Stimulated activated CD8-positive, alpha-beta memory T cell treated with anti-CD3 and anti-CD28 coated beads, Interleukin-15, amount 100 ng/mL, for 1 hour (primary cell): ENCODE results near the gene JMJD6.
"Not testable (repeated sequence)": the region's sequence is repeated elsewhere in the genome, so short reads cannot be mapped to it uniquely, and the experiment has no call there.

Source experiments
- DNase-seq: peaks from one replicate; pipeline ENCODE4 v3.0.0-alpha.2; 2020; ENCODE audit warnings: low read depth

The JMJD6 gene

GRCh38 chr17:76726231-76726775, at the start of gene JMJD6:
Gene JMJD6, minus strand, starts transcription at chr17:76726606. Its CDS starts 131 bp downstream, at chr17:76726475.
- DNase-seq = peak; percentile 84

DNA sequence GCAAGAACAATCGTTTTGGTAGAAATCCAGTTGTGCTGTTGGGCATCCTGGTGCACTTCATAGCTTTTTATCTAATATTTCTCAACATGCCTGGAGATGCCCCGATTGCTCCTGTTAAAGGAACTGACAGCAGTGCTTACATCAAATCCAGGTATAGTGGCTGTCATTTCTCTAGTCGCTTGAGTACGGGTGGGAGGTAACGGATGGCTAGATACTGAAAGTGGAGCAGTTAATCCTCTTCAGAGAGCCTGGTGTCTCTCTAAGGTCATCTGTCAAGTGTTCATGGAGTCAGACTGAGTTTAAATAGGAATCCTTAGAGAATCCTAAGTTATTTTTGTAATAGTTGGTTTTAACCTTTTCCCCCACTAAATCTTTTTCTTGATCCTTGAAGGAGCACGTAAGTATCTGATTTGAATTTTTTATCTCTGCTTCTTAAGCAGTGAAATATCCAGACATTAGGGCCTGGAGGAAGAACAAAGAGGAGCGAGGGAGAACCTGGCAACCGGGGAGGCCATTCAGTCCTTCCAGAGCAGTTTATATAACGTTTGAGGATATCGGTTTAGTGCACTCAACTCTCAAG, 48.7 kb upstream of the JMJD6 start:
- DNase-seq = no peak

- DNase-seq = peak; percentile 35
These were observed 46.6 kb upstream of the JMJD6 start for GRCh38 chr17:76772842-76773525.

- no peak for DNase-seq
These were observed 32.2 kb upstream of the JMJD6 start for GRCh38 chr17:76758570-76758969.

DNA sequence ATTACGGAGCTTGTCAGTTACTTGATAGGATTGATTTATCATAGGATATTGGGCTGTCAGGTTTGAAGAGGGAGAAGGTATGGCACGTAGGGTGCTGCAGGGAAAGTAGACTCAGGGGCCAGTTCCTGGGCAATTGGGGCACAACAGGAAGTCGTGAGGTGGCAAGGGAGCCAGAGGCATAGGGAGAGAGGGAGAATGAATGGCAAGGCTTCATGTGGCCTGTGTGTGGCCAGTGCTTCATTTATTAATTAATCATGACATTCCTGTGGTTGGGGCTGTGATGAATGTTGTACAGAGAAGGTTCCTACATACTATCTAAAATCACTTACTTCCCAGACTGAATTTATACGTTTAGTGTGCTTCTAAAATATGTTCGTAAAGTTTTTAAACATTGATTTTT, 30.9 kb upstream of the JMJD6 start:
- no peak for DNase-seq

DNA sequence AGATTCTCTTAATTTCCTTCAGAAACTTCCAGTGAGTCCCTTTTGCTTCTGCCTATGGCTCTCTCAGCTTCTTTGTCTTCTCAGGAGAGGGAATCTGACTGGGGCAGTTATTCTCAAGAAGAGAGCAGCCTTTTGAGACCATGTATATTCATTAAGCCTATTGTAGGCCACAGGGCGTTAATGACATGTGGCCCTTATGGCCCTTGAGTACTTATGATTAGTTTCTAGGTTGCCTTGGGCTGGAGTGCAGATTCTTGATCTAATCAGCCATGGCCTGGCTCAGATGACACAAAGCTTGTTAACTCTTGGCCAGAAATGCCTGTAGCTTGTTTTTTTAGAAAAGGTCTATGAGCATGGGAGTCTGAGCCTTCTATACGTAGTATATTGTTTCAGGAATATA, 28.9 kb upstream of the JMJD6 start:
- no peak for DNase-seq

DNA sequence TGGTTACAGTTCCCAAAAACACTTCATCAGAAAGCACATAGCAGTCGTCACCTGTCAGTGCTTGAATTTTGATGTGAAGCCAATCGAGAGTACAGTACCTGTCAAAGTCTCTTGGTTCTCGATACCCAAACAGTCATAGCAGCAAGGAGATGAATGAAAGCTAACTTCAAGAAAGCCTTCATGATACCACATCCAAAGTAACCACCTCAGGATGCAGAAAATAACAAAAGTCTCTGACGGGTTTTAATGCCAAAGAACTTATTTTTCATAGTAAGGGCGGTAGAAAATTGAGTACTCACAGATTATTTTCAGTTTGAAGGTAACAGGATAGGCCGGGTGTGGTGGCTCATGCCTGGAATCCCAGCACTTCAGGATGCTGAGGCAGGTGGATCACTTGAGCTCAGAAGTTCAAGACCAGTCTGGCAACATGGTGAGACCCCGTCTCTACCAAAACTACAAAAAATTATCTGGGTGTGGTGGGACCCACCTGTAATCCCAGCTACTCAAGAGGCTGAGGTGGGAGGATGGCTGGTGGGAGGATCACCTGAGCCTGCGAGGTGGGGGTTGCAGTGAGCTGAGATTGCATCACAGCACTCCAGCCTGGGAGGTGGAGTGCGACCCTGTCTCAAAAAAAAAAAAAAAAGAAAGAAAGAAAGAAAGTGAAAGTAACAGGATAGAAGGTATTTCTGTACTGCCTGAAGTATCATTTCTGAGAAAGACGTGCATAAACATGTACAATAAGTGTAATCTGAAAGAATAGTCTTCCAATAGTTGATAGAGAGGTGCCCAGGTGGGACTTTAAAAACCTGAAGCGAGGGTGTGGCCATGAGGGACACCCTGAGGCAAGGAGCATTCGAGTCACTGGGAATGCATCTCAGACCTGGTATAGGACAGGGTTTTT, 26.9 kb upstream of the JMJD6 start:
- no peak for DNase-seq

DNA sequence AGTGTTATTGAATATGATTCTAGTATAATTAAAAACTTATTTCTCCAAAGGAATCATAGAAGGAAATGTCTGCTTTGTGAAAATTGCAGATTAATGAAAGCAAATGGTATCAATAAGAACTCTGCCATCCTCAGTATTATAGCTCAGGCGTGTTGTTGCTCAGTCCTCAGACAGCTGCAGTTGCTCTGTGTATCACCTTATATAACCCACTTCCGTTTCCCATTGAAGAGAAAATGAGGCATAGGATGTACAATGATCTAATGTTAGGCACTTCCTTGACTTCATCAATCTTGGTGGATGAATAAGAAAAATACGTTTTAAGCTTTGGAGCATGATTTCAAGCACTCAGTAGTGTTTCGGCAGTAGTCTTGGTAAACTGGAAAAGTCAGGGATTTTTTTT, 25.6 kb upstream of the JMJD6 start:
- no peak for DNase-seq

DNA sequence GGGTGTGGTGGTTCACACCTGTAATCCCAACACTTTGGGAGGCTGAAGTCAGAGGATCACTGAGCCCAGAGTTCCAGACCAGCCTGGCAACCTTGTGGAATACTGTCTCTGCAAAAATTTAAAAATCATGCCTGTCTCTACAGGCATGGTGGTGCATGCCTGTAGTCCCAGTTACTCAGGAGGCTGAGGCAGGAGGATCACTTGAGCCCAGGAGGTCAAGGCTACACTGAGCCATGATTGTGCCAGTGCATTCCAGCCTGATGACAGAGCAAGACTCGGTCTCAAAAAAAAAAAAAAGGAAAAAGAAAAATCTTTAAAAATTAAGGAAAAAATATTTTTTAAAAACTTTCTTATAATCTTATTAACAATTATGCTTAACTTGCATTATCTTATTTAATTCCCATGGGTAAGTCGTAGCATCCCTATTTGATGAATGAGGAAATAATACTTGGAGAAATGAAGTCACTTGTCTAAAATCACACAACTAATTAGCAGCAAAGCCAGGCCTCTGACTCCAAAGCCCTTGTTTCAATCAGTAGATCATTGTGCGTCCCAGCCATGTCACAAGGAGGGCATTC, 25.1 kb upstream of the JMJD6 start:
- no peak for DNase-seq

DNA sequence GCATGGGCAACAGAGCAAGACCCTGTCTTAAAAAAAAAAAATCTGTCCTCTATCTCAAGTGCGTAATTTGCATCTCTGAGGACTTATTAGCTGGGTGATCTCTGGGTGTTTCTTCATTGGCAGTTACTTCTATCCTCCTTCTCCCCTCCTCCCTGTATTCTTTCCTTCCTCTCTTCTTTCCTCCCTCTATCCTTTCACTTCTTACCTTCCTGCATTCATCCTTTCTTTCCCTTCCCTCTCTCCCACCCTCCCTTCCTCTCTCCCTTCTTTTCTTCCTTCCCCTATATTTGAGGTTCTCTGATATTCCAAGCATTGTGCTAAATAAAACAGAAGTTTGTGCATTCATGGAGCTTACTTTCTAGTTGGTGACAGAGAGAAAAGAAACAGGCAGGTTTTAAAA, 22.3 kb upstream of the JMJD6 start:
- DNase-seq = no peak

- DNase-seq = no peak
These were observed 21.4 kb upstream of the JMJD6 start for GRCh38 chr17:76747716-76748363.

DNA sequence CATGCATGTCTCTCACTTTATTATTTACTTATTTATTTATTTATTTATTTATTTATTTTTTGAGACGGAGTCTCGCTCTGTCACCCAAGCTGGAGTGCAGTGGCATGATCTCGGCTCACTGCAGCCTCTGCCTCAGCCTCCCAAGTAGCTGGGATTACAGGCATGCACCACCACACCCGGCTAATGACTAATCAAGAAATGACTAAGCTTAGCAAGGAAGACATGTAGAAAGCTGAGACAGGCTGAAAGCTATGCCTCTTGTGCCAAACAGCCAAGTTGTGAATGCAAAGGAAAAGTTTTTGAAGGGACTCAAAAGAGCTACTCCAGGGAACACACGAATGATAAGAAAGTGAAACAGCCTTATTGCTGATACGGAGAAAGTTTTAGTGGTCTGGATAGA, 19.4 kb upstream of the JMJD6 start:
- DNase-seq = not testable (repeated sequence)

DNA sequence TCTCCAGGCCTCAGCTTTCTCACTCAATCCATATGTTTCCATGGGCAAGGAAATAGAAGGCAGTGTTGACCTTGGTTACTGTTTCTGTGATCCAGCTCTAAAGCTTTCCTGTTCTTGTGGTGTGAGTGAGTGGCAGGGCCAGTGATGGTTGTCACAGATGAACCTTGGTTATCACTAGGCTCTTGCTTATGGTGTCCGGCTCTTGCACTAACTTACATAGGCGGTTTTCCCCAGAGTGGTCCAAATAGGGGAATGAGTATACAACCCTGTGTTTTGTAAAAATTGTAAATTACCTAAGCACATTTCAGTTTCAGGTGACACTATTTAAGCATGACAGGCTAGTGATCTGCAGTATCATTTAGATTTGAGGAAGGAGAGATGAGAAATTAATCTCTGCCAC, 18.3 kb upstream of the JMJD6 start:
- no peak for DNase-seq

DNA sequence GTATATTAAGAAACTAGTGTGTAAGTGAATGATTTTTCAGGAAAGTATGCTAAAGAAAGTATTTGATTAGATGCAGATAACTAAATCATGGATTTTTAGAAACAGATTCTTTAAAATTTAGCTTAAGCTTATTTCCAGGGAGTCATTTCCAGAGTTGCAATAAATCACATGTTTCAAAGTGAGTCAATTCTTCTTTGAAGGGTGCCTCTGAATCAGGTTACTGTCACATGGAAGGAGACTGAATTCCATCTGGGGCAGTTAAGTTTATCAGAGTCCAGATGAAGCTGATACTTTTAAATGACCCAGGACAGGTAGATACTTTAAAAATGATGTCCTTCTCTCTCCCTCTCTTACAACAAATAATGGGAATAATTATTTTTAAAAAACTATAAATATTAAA, 16.6 kb upstream of the JMJD6 start:
- no peak for DNase-seq

GRCh38 chr17:76740329-76741118, 14.1 kb upstream of the JMJD6 start:
- no peak for DNase-seq

DNA sequence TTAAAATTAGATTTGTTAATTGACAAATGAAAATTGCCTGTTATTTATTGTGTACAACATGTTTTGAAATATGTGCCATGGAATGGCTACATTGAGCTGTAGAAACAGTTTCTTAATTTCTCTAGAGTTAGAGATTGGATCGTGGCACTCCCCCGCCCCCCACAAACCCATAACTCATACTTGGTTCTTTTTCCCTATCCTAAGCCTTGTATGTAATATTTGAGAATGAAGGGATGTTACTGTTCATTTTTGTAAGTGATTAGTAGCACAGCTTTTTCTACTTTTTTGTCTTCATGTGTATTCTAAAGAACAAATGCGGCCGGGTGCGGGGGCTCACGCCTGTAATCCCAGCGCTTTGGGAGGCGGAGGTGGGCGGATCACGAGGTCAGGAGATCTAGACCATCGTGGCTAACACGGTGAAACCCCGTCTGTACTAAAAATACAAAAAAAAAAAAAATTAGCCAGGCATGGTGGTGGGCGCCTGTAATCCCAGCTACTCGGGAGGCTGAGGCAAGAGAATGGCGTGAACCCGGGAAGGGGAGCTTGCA, 13.2 kb upstream of the JMJD6 start:
- DNase-seq = not testable (repeated sequence)

- DNase-seq = no peak
These were observed 12.1 kb upstream of the JMJD6 start for GRCh38 chr17:76738468-76738850.

- peak; percentile 79 for DNase-seq
These were observed 11.5 kb upstream of the JMJD6 start, which contains the start of gene MFSD11 for GRCh38 chr17:76737676-76738467. Gene MFSD11, plus strand, starts transcription at chr17:76738119. Its CDS starts 234 bp downstream, at chr17:76738353.

DNA sequence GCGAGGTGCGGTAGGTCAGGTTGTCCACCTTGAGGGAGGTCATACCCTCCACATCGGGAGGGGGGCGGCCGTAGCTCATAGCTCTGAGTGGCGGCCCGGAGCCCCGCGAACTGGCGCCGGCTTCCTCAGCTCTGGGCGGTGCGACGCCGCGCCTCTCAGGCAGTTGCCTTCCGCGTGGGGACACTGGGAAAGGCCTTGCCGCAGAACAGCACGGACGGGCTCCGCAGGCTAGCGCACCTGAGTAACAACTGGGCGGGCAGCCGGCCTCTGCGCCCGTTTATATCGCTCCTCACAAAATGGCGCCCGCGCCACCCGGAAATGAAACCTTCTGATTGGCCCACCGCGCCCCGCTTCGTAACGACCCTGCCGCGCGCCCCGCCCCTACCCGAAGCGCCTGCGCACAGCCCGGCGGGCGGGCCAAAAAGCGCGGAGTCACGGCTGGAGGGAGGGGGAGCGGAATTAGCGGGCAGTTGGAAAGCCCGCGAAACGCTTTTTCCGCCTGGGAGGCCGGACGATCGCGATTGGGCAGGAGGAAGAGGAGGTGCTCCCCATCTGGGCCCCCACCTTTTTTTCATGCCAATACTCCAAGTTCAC, 10.8 kb upstream of the JMJD6 start, which contains the start of gene SRSF2:
TSS of gene SRSF2 (minus strand) at position 250 of the 594 bp plus-strand sequence. CDS start at position 79, 171 bp downstream.
- peak; percentile 92 for DNase-seq
